Lower leg skin (tissue), 3 donors: Measurements from ENCODE around the gene CENPE.

ENCODE experiments used
- POLR2A ChIP-seq, 2 donors: fragments of 450-650 bp; IDR thresholded peaks; one replicate each; pipeline ENCODE4 v1.6.1; 2016 to 2017; ENCODE audit warnings: antibody characterized with exemption in 2 of 2, mild to moderate bottlenecking in 1 of 2, moderate library complexity in 1 of 2
- TF ChIP-seq, protein P1 (sequence below), 3 donors: fragments of 450-650 bp; IDR thresholded peaks; one replicate each; pipeline ENCODE4 v1.5.1; 2016; ENCODE audit warnings: antibody characterized with exemption in 3 of 3, mild to moderate bottlenecking in 3 of 3, moderate library complexity in 2 of 3

DNA sequence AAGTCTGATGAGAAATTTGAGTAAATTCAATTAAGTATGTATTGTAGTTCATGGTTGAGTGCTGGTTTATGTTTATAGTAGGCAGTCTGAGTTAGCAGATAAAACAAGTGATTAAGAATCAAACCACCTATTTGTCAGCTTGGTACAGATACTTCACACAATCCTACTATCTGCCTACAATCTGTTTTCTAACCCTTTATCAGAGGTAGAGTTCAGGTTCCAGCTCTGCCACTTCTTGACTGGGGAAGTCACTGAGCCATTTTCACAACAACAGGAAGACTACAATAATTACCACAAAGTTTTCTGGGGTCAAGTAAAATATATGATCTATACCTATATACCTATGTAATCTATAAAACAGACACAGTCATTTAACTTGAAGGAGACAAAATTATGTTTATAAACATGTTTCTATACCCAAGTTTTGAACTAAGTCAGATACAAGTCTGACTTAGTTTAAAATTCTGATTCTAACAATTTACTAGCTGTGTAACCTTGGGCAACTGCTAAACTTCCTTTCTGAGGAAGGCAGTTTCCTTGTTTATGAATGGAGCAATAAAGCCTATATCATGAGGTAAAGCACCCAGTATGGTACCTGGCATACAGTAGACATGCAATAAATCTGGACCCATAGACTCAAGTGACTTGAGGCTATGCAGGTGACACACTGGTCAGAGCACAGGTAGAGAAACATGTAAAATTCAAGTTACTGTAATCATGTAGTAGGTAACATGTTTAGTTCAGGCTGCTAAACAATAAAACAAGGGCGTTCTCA is 61.3 kb downstream of the CENPE start:
- TF ChIP-seq, protein P1, sequence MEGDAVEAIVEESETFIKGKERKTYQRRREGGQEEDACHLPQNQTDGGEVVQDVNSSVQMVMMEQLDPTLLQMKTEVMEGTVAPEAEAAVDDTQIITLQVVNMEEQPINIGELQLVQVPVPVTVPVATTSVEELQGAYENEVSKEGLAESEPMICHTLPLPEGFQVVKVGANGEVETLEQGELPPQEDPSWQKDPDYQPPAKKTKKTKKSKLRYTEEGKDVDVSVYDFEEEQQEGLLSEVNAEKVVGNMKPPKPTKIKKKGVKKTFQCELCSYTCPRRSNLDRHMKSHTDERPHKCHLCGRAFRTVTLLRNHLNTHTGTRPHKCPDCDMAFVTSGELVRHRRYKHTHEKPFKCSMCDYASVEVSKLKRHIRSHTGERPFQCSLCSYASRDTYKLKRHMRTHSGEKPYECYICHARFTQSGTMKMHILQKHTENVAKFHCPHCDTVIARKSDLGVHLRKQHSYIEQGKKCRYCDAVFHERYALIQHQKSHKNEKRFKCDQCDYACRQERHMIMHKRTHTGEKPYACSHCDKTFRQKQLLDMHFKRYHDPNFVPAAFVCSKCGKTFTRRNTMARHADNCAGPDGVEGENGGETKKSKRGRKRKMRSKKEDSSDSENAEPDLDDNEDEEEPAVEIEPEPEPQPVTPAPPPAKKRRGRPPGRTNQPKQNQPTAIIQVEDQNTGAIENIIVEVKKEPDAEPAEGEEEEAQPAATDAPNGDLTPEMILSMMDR (IDR thresholded peaks at IDR 0.05): no peak
- no peak for TF ChIP-seq POLR2A (IDR thresholded peaks at IDR 0.05)
